GM18505 (cell line): Measurements from ENCODE around the gene TKT.

Source experiments
- ATAC-seq: cut with Tn5 transposase; IDR thresholded peaks from one replicate; pipeline ENCODE4 v1.9.1; 2021; ENCODE audit not compliant: unreplicated experiment
- POLR2A ChIP-seq: IDR thresholded peaks from 4 replicates; pipeline ENCODE4 v1.6.1; 2011; ENCODE audit warnings: borderline replicate concordance; ENCODE audit not compliant: insufficient read depth, insufficient read length; ENCODE audit errors: extremely low read depth

TKT gene

GRCh38 chr3:53178246-53178645 is 77.6 kb downstream of the TKT start:
- ATAC-seq, result no peak
- no peak for TF ChIP-seq POLR2A

- TF ChIP-seq POLR2A, result no peak
- no peak for ATAC-seq
Observed at GRCh38 chr3:53175613-53176540, 79.9 kb downstream of the TKT start.
